Activated CD8-positive, alpha-beta memory T cell treated with anti-CD3 and anti-CD28 coated beads, Interleukin-2, amount 50 U/mL, for 48 hours (primary cell): ENCODE measurements around the gene IL16.

Experiments used
- DNase-seq: peaks from one replicate; pipeline ENCODE4 v3.0.0-alpha.2; 2020

The IL16 gene

GRCh38 chr15:81258455-81258854 lies 61.8 kb downstream of the IL16 start:
- DNase-seq = no peak

- DNase-seq = no peak
Observed at GRCh38 chr15:81259760-81260298, 63.1 kb downstream of the IL16 start.

- no peak for DNase-seq
Observed at GRCh38 chr15:81261172-81261811, 64.6 kb downstream of the IL16 start.

- DNase-seq = no peak
Observed at GRCh38 chr15:81263477-81263876, 66.8 kb downstream of the IL16 start.

- no peak for DNase-seq
Observed at GRCh38 chr15:81264072-81264857, 67.6 kb downstream of the IL16 start.

GRCh38 chr15:81265256-81265943 lies 68.7 kb downstream of the IL16 start:
- no peak for DNase-seq

- peak; percentile 93 for DNase-seq
Observed at GRCh38 chr15:81265944-81266775, 69.5 kb downstream of the IL16 start.

GRCh38 chr15:81268340-81268739 lies 71.7 kb downstream of the IL16 start:
- DNase-seq = no peak

GRCh38 chr15:81268881-81269601 lies 72.4 kb downstream of the IL16 start:
- no peak for DNase-seq

- DNase-seq = no peak
Observed at GRCh38 chr15:81270188-81270587, 73.5 kb downstream of the IL16 start.

GRCh38 chr15:81270781-81271491 lies 74.3 kb downstream of the IL16 start:
- DNase-seq = no peak

GRCh38 chr15:81271761-81272644 lies 75.3 kb downstream of the IL16 start:
- no peak for DNase-seq

- DNase-seq = no peak
Observed at GRCh38 chr15:81273200-81273599, 76.5 kb downstream of the IL16 start.

- no peak for DNase-seq
Observed at GRCh38 chr15:81273855-81274254, 77.2 kb downstream of the IL16 start.

- no peak for DNase-seq
Observed at GRCh38 chr15:81274255-81274654, 77.6 kb downstream of the IL16 start.

- DNase-seq = peak; percentile 93
Observed at GRCh38 chr15:81274931-81275707, 78.4 kb downstream of the IL16 start.

- no peak for DNase-seq
Observed at GRCh38 chr15:81275711-81276392, 79.2 kb downstream of the IL16 start.

- DNase-seq = no peak
Observed at GRCh38 chr15:81276967-81277366, 80.3 kb downstream of the IL16 start.

- no peak for DNase-seq
Observed at GRCh38 chr15:81277851-81278250, 81.2 kb downstream of the IL16 start.
